Measurements from ENCODE around the gene KCNQ1. TPM values are rescaled to one million over a fixed set of nuclear protein-coding genes. Genes with fewer than 3 reads are reported as not detected.
"Not testable (repeated sequence)": the region's sequence is repeated elsewhere in the genome, so short reads cannot be mapped to it uniquely, and the experiment has no call there.

The KCNQ1 gene
- total RNA-seq, 1 donor from 2014 or later = 3.4 TPM

DNA sequence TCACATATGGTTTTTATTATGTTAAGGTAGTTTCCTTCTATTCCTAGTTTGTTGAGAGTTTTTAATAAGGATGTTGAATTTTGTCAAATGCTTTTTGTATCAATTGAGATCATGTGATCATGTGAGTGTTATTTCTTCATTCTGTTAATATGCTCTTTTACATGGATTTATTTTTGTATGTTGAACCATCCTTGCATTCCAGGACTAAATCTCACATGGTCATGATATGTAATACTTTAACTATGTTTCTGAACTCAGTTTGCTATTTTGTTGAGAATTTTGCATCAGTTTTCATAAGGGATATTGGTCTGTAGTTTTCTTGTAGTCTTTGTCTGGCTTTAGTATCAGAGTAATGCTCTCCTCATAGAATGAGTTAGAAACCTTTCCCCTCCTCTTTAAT is 43.2 kb downstream of the KCNQ1 start:
- intact Hi-C loops (cut with micrococcal nuclease) = no loop called here
- no peak overlapping the region for H3K27ac Mint-ChIP-seq
- H3K27me3 Mint-ChIP-seq (ENCODE audit: low read depth) = no peaks in the 10 kb centered on the region
- peaks cover 15% of the 10 kb centered on the region for H3K36me3 Mint-ChIP-seq (ENCODE audit: low read depth)
- DNase-seq (ENCODE audit: low spot score) = no peak
- H3K4me1 Mint-ChIP-seq (ENCODE audit: low read depth) = no peaks in the 10 kb centered on the region
- no peak overlapping the region for H3K4me3 Mint-ChIP-seq (ENCODE audit: low read depth)
- H3K9me3 Mint-ChIP-seq = peaks cover 45% of the 10 kb centered on the region

DNA sequence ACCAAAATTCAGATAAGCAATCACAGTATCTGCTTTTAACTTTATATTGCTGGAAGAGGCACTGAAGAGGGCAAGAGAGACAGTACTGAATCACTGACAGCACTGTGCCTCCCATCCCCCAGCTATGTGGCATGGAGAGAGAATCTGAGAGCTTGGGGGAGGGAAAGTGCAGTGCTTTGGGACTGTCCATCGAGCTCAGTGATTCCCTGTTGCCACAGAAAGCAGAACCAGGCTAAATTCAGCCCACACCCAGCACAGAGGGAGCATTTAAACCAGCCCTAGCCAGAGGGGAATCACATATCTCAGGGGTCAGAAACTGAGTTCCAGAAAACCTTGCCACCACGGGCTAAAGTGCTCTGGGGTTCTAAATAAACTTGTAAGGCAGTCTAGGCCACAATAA is 44.3 kb downstream of the KCNQ1 start:
- Mint-ChIP-seq H3K27ac (no peak overlapping the region), H3K27me3 (ENCODE audit: low read depth) (no peaks in the 10 kb centered on the region), H3K36me3 (ENCODE audit: low read depth) (peaks cover 15% of the 10 kb centered on the region), H3K4me3 (ENCODE audit: low read depth) (no peak overlapping the region), H3K4me1 (ENCODE audit: low read depth) (no peaks in the 10 kb centered on the region), H3K9me3 (peaks cover 53% of the 10 kb centered on the region)
- intact Hi-C loops (cut with micrococcal nuclease) = no loop called here
- no peak for DNase-seq (ENCODE audit: low spot score)

DNA sequence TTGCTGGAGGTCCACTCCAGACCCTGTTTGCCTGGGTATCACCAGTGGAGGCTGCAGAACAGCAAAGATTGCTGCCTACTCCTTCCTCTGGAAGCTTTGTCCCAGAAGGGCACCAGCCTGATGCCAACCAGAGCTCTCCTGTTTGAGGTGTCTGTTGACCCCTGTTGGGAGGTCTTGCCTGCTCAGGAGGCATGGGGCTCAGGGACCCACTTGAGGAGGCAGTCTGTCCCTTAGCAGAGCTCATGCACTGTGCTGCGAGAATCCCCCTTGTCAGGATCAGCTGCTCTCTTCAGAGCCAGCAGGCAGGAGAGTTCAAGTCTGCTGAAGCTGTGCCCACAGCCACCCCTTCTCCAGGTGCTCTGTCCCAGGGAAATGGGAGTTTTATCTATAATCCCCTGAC is 53.1 kb downstream of the KCNQ1 start:
- intact Hi-C loops (cut with micrococcal nuclease); H3K36me3 Mint-ChIP-seq (ENCODE audit: low read depth): not testable (repeated sequence)

DNA sequence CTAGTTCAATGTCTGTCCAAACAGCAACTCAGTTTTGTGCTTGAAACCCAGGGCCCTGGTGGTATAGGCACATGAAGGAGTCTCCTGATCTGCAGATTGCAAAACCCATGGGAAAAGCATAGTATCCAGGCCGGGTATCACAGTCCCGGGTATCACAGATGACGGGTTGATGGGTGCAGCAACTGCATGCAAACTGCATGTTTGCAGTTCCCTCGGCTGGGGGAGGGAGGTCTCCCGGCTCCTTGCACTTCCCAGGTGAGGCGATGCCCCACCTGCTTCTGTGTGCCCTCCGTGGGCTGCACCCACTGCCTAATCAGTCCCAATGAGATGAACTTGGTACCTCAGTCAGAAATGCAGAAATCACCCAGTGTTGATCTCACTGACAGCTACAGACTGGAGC is 53.9 kb downstream of the KCNQ1 start:
- intact Hi-C loops (cut with micrococcal nuclease) = no loop called here
- Mint-ChIP-seq H3K4me3 (ENCODE audit: low read depth) (no peak overlapping the region), H3K36me3 (ENCODE audit: low read depth) (no peaks in the 10 kb centered on the region), H3K27ac (no peak overlapping the region), H3K27me3 (ENCODE audit: low read depth) (peaks cover 9% of the 10 kb centered on the region), H3K9me3 (peaks cover 66% of the 10 kb centered on the region), H3K4me1 (ENCODE audit: low read depth) (no peaks in the 10 kb centered on the region)
- DNase-seq (ENCODE audit: low spot score) = no peak

More for the DNA sequence above, 53.1 kb downstream of the KCNQ1 start:
- H3K27ac Mint-ChIP-seq; H3K4me3 Mint-ChIP-seq (ENCODE audit: low read depth); DNase-seq (ENCODE audit: low spot score); H3K27me3 Mint-ChIP-seq (ENCODE audit: low read depth); H3K4me1 Mint-ChIP-seq (ENCODE audit: low read depth): not testable (repeated sequence)
- H3K9me3 Mint-ChIP-seq = peaks cover 69% of the 10 kb centered on the region

DNA sequence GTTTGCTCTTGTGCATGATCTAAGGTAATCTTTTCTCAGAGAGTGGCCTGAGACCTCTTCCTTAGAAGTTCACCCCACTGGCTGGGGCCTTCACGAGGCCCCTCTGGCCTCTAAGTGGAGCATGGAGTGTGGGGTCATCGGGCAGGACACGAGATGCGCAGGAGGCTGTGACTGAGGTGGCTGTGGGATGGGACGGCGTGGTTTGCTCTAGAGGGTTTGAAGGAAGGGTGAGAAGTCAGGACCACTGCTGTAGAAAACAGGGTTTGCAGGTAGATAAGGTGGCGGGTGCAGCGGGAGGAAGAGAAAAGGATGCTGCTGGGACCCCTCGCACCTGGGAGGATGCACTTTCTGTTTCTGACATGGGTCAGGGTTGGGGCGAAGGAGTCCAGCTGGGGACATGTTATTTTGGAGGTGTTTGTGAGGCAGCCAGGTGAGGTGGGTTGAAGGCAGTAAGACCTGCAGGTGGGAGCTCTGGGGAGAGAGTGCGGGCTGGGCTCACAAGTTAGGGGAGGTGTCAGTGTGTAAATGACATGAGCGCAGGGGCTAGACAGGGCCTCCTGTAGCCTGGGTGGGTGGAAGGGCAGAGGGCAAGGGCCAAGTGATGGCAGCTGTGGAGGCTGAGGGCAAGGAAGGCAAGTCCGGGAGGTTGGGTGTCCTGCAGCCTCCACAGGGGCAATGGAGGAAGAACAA is 62.5 kb downstream of the KCNQ1 start:
- Mint-ChIP-seq H3K27ac (no peak overlapping the region), H3K9me3 (peaks cover 7% of the 10 kb centered on the region), H3K4me1 (ENCODE audit: low read depth) (no peaks in the 10 kb centered on the region), H3K36me3 (ENCODE audit: low read depth) (no peaks in the 10 kb centered on the region), H3K27me3 (ENCODE audit: low read depth) (no peaks in the 10 kb centered on the region), H3K4me3 (ENCODE audit: low read depth) (no peak overlapping the region)
- DNase-seq (ENCODE audit: low spot score) = peak; percentile 4
- intact Hi-C loops (cut with micrococcal nuclease) = no loop called here

DNA sequence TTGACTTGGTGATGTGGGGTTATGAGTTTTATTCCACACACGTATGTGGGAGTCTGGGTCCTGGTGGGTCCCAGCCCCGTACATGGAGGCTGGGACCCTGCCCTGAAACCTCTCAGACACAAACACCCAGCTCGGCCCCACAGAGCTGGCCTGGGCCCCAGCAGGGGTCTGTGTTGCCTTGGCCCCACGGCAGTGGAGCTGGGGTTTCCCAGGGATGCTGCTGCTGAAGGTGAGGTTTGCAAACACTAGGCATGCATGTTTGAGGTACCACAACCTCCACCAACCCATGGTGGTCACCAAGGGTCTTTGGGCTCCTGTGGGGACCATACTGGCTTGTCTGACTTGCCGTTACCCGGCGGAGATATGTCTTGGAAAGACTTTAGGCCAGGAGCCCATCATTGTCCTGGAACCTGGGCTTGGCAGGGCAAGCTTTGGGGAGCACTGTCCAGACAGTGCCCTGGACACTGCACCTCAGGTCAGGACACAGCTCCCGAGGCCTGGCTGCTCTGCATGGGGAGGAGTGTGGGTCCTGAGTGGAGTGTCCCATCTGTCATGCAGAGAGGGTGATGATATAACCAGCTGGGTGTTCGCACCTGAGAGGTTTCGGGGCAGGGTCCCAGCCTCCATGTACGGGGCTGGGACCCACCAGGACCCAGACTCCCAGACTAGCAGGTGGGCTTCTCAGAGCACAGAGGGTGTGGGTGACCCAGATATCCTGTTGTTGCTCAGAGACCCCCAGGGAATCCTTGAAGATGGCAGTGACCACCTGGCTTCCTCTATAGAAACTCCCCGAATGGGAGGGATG is 63.3 kb downstream of the KCNQ1 start:
- H3K4me3 Mint-ChIP-seq (ENCODE audit: low read depth) = no peak overlapping the region
- H3K9me3 Mint-ChIP-seq = no peaks in the 10 kb centered on the region
- intact Hi-C loops (cut with micrococcal nuclease) = no loop called here
- H3K36me3 Mint-ChIP-seq (ENCODE audit: low read depth) = no peaks in the 10 kb centered on the region
- H3K27me3 Mint-ChIP-seq (ENCODE audit: low read depth) = no peaks in the 10 kb centered on the region
- H3K27ac Mint-ChIP-seq = no peak overlapping the region
- peak; percentile 6 for DNase-seq (ENCODE audit: low spot score)
- H3K4me1 Mint-ChIP-seq (ENCODE audit: low read depth) = no peaks in the 10 kb centered on the region

DNA sequence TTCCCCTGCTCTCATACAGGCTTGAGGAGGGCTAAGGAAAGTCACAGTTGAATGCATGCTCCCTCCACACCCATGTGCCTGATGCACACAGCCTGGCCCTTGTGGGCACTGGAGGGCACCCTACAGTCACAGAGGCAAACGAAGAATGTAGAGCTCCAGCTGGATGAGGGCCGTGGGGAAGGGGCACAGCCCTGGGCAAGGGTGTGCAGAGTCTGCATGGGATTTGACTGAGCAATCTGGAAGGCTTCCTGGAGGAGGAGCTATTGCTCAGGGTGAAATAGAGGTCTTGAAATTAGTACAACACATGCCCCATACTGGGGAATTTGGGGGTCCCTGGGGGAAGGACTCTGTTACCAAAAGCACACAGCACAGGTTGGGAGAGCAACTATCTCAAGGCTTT is 64.0 kb downstream of the KCNQ1 start:
- Mint-ChIP-seq H3K4me3 (ENCODE audit: low read depth) (no peak overlapping the region), H3K4me1 (ENCODE audit: low read depth) (no peaks in the 10 kb centered on the region), H3K9me3 (no peaks in the 10 kb centered on the region), H3K36me3 (ENCODE audit: low read depth) (no peaks in the 10 kb centered on the region), H3K27ac (no peak overlapping the region), H3K27me3 (ENCODE audit: low read depth) (no peaks in the 10 kb centered on the region)
- intact Hi-C loops (cut with micrococcal nuclease) = no loop called here
- no peak for DNase-seq (ENCODE audit: low spot score)

DNA sequence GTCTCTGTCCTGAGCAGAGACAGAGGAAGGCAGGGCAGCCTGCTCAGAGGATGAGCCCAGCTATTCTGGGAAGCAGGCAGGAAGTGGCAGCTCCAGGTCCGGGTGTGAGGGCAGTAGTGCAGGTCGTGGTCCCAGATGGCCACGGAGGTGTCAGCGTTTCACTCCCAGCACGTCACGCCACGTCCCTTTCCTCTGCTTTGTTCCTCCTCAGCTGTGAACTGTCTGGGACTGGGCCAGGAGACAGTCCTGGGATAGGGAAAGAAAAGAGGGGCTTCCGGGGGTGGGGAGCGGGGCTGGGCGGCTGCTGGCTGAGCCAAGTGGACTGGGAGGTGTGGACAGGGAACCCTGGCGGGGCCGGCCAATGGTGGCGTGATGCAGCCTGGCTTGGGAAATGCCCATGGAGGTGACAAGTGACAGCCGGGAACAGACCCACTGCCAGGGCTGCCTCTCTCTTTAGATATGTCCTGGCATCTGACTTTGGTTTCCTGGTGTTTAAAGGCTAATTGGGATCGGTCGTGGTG is 64.7 kb downstream of the KCNQ1 start:
- intact Hi-C loops (cut with micrococcal nuclease) = no loop called here
- DNase-seq (ENCODE audit: low spot score) = no peak
- H3K36me3 Mint-ChIP-seq (ENCODE audit: low read depth) = no peaks in the 10 kb centered on the region

DNA sequence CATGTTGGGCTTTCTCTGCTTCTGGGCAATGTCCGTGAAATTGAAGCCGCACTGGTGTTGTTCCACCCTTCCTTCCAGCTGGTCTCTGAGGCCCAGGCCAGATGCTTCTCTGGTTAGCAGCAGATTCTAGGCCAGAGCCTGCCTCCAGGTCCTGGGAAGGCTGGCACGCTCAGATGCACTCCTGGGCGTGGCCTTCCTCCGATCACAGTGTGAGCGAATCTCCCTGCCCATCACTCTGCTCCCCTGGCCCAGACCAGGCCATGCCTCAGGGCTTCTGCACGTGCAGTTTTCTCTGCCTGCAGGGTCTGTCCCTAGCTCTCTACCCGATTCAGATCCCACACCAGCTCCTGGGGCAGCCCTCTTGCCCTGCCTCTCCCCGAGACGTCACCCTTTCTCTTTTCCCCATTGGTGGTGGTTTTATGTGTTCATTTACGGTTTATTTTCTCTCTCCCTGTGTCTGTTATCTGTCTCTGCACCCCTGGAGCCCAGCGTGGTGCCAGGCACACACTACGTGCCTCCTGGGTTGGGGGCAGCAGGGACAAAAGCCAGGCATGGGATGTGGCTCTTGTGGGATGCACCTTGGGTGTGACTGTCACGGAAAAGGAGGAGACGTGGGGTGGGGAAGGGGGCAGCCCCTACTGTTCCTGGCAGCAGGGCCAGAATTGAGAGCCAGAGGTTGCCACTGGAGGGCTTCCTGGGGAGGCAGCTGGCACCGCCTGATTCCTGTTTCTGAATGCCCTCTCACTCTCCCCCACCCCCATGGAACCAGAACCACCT is 66.0 kb downstream of the KCNQ1 start:
- Mint-ChIP-seq H3K27ac (no peak overlapping the region), H3K27me3 (ENCODE audit: low read depth) (no peaks in the 10 kb centered on the region), H3K36me3 (ENCODE audit: low read depth) (no peaks in the 10 kb centered on the region), H3K4me3 (ENCODE audit: low read depth) (no peak overlapping the region), H3K9me3 (no peaks in the 10 kb centered on the region), H3K4me1 (ENCODE audit: low read depth) (no peaks in the 10 kb centered on the region)
- intact Hi-C loops (cut with micrococcal nuclease) = no loop called here
- peak; percentile 6 for DNase-seq (ENCODE audit: low spot score)

More for the DNA sequence above, 64.7 kb downstream of the KCNQ1 start:
- no peaks in the 10 kb centered on the region for H3K27me3 Mint-ChIP-seq (ENCODE audit: low read depth)
- no peak overlapping the region for H3K27ac Mint-ChIP-seq
- H3K4me3 Mint-ChIP-seq (ENCODE audit: low read depth) = no peak overlapping the region
- no peaks in the 10 kb centered on the region for H3K9me3 Mint-ChIP-seq
- no peaks in the 10 kb centered on the region for H3K4me1 Mint-ChIP-seq (ENCODE audit: low read depth)

DNA sequence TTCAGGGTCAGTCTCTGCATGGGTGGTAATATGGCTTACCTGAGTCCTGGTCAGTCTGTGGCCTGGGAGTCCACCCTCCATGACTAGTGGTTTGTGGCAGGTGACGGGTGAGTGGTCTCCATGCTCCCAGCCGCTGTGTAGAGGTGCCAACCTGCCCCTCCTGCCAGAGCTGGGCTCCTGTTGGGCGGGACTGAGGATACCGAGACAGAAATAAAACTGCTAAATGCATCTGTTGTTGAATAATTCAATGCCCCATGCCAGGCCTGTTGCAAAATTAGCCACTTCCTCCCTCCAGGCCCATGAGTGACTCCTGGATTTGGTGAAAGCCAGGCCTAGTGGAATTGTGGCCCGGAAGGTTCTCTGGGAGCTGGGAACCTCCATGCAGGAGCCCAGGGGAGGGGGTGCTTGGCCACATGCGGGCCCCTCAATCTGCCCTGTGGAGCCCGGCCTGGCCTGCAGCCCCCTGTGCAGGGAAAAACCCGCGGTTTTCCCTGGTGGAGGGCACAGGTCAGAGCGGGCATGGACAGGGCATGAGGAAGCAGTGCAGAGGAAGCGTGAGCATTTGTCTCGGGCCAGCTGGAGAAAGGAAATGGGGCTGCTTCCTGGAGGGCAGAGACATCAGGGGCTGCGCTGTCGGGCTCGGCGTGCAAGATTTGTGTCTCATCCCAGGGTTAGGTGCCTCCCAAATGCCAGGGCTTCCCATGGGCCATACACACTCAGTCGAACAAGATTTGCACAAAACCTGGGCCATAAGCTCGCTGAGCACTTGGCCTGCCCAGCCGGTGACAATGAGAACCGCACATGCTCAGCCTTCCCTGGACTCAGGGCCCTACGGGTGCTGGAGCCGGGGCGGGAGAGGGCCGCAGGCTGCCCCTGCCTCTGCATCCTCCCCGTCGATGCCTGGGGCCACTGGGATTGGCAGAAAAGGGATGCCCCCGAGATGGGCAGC is 66.9 kb downstream of the KCNQ1 start:
- Mint-ChIP-seq H3K4me1 (ENCODE audit: low read depth) (no peaks in the 10 kb centered on the region), H3K36me3 (ENCODE audit: low read depth) (no peaks in the 10 kb centered on the region), H3K9me3 (no peaks in the 10 kb centered on the region), H3K4me3 (ENCODE audit: low read depth) (no peak overlapping the region), H3K27ac (no peak overlapping the region), H3K27me3 (ENCODE audit: low read depth) (no peaks in the 10 kb centered on the region)
- DNase-seq (ENCODE audit: low spot score) = no peak
- intact Hi-C loops (cut with micrococcal nuclease) = no loop called here

DNA sequence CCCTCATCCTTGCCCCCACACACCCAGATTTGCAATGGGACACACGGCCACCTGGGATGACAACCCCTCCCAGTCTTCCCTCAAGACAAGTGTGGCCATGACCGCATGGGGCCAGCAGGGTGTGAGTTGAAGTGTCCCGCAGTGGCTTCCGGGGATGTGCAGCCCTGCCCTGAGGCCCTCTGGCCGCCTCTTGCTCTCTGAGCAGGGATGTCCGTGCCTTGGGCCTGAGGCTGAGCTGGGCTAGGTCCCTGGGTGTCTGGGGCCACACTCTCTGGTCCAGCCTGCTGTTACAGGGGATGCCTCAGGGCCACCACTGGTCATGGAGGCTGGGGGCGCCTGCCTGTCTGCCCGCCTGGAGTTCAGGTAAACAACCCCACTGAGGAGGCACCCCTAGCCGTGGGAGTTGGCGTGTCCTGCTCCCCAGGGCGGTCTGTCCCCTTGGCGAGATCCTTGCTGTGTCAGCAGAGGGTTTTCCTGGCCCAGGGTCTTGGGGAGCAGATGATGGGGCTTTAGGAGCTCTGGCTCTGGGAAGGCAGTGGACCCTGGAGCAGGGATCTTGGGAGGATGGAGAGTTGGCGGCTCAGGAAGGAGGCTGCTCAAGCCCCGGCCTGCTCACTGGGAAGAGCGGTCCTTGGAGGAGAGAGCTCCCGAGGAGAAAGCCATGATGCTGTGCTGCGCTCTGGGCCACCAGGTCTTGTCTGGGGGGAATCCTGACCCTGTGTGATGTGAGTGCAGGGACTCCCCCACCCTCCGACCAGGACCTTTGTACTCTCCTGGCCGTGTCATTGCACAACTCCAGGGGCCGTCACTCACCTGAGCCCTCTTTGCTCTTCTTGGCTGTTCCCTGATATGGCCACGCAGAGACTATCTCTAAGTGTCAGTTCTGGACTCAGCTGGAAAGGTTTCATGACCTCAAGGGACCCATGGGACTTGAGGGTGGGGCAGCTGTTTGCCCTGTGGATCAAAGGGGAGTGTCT is 67.9 kb downstream of the KCNQ1 start:
- DNase-seq (ENCODE audit: low spot score) = peak; percentile 6
- no peaks in the 10 kb centered on the region for H3K27me3 Mint-ChIP-seq (ENCODE audit: low read depth)
- H3K4me3 Mint-ChIP-seq (ENCODE audit: low read depth) = no peak overlapping the region
- H3K27ac Mint-ChIP-seq = no peak overlapping the region
- no peaks in the 10 kb centered on the region for H3K9me3 Mint-ChIP-seq
- no peaks in the 10 kb centered on the region for H3K36me3 Mint-ChIP-seq (ENCODE audit: low read depth)
- H3K4me1 Mint-ChIP-seq (ENCODE audit: low read depth) = no peaks in the 10 kb centered on the region
- intact Hi-C loops (cut with micrococcal nuclease) = no loop called here
